NCI-H2171 treated with DMSO at 0.1 percent for 48 hours (cell line): ENCODE measurements around the gene GPR15LG.

Source experiments
- DNase-seq: peaks from one replicate; lab custom pipeline; 2025; lab: John Stamatoyannopoulos, UW

Gene GPR15LG

DNA sequence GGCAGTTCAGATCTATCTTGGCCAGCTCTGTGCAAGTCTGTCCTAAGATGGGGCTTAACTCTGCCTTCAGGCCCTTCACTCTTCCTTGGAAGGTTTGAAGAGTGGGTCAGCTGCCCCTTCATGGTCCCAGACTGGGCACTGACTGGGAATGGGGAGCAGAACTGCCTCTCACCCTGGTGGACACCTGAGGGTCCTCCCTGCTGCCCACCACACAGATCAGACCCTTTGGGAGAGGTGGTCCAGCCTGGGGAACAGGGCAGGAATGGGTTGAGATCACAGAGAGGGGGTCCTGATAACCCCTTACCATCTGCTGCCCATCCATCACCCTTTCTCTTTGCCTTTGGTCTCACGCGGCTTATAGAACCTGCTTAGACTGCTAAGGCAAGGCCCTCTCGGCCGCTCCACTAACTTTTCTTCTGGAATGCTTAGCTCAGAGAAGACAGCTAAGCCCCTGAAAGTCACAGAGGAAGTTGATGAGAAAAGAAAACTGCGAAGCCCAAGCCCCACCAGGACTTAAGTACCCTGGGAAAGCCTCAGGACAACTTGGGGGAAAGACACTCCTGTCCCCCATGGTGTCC, 20.3 kb downstream of the GPR15LG start:
- no peak for DNase-seq

DNA sequence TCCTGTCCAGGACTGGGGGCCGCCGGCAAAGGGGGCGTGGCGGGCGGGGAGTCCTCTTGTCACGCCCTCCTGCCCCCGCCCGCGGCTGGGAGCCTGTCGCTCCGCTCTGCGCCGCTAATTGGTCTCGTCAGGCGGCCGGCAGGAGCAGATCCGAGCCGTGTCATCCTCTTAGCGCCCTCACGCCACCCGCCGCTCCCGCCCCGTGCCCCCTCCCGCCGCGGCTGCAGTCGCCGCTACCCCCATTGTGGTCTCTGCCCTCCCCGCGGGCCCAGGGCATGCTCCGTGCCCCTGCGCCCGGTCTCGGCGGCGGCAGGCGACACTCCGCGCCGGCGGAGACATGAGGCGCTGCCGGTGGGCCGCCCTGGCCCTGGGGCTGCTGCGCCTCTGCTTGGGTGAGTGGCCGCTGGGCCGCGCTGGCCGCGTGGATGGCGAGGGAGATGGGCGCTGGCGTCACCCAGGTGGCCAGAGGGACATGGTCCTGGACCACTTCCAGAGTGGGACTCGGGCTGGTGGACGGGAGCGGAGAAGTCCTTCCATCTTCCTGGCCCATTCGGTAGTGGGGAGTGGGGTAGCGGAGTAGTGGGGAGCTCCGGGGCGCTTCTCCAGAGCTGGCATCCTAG, 20.9 kb downstream of the GPR15LG start, which contains the start of gene CDHR1:
Gene CDHR1 (plus strand): TSS at position 114 of the 620 bp plus-strand sequence. CDS start 224 bp downstream, at position 338.
- DNase-seq, result peak; percentile 17

DNA sequence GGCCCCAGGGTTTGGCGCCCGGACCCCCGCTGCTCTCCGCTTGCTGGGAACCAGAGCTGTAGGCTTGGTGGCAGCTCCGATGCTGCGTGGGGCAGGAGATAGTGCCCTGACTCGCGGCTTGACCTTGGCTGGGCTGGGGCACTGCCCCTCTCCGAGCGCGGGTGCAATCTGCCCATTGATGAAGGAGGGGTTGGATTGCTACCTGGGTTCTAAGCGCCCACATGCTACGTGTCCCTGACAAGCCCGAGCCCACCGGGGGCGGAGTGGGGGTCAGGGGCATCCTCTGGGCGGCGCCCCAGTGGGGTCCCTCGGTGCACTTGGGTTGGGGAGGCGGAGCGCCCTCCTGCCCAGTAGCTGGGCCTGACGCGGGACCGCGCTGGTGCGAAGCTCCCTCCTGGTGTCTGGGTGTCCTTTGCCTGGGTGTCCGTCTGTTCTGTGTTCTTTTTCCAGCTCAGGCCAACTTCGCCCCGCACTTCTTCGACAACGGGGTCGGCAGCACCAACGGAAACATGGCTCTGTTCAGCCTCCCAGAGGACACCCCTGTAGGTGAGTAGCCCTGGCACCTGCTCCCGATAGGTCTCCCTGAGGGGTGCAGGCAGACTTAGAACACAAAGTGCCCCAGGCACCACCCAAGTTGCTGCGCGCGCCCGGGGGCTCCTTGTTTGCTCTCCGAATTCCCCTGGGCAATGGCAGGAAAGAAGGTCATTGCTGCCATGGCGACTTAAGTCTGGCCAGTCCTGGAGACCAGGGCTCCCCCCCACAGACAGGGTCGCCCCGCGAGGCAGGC, 21.6 kb downstream of the GPR15LG start:
- DNase-seq, result no peak

DNA sequence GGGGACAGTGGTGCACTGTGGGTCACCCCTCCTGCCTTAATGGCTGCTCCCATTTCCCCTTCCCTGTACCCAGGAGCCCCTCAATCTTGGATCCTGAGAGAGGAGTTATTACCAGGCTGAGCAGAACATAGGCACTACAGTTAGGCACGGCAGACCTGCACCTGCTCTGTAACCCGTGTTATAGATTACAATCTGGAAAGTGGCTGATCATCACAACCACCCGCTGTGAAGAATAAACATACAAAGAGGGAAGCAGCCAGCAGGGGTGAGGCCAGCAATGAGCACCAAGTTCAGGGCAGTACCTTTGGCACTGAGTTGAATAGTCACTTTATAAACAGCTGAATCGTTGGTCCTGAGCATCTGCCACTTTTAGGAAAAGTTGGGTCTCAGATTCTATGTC, 22.5 kb downstream of the GPR15LG start:
- DNase-seq, result peak; percentile 50

DNA sequence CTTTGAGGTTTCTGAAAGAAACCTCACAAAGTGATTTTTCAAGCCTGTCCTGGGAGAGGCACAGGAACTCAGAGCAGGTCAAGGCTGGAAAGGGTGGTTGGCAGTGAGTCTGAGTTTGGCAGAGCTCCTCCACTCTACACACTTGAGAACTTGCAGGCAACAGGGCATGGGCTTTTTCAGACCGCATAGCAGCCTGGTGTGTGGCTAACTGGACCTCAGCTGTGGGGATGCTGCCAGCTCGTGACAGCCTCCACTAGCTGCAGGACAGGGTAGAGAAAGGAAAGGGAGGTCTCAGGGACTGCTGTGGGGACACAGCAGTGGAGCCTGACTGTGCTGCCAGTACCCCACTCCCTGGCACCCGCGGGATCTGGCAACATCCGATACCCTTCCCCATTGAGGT, 23.3 kb downstream of the GPR15LG start:
- DNase-seq, result no peak

DNA sequence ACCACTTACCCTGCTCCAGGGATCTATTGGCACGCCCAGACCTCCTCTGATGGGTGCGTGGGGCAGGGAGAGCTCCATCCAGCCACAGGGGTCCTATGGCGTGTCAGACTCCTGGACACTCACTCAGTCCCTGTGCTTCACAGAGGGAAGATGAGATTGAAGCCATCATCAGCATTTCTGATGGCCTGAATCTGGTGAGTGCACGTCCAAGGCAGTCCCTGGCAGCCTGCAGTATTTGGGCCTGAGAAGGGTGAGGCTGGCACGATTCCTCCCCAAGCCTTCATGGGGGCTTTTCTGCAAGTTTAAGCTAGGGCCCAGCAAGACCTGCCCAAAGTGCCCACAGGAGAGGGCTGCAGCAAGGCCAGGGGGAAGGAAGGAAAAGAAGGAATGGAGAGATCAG, 24.0 kb downstream of the GPR15LG start:
- no peak for DNase-seq

DNA sequence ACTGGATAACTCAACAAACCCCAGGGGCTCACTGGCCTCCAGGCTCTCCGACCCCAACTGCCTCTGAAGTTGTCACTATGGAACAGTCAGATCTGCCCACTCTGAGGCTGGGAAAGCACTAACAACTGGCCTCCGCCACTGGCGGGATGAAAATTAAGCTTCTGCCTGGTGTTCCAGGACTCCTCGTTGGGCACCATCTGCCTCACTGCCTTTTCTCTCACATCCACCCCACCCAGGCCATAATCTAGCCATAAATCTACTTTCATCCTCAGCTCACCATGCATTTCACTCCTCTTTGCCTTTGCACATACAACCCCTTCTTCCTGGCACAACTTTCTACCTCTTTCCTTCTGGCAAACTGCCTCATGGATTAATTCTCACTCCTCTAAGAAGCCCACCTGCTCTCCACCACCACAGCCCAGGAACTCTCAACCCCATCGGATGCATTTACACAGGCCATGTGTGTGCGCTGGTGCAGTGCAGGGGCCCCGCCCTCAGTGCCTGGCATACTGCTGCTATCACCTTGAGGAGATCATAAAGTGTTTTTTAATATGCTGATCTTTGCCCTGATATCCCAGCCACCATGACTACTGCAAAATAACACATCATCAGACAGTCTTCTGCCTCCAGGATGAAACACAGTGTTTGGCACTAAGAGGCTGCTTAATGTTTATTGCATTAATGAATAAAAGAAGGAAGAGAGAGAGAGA, 24.8 kb downstream of the GPR15LG start:
- DNase-seq, result no peak

DNA sequence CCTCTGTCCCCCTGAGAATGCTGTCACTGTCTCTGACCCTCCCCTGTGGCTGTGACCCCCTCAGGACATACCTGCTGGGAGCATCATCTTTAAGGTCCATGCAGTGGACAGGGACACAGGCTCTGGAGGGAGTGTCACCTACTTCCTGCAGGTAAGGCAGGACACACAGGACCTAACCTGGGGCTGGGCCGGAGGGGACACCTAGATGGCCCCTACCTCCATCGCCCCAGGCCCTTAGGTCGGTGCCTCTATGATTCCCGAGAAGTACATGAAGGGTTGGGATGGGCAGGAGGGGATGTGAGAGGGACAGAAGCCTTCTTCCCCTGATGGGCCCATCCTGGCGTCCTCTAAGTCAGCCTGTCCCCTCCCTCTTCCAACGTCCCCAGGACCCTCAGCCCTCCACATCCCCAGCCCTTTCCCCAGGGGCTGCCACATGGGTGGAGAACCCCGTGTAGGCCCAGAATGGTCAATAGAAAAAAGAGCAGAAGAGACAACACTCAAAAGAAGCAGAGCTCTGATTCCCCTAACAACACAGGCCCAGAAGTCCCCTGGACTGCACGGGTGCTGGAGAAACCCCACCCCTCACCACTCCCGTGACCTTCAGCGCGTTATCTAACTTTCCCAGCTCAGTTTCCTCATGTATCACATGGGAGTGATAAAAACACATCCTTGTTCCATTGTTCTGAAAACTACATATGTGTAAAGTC, 27.1 kb downstream of the GPR15LG start:
- no peak for DNase-seq

DNA sequence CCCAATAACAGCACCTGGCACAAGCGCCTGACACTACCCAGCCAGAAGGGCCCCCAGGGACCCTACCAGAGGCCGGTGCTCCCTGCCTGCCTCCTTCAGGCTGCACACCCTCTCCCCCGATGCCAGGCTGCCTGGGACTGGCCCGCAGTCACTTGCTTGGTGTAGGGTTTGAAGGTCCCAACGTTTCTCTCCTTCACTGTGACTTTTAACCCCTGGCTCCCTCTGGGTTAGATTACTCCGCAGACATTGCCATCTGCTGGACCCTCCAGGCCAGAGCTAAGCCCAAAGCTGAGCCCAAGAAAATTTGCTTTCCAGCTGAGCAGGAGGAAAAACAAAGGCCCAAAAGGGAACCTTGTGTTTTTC, 27.6 kb downstream of the GPR15LG start:
- DNase-seq, result no peak

DNA sequence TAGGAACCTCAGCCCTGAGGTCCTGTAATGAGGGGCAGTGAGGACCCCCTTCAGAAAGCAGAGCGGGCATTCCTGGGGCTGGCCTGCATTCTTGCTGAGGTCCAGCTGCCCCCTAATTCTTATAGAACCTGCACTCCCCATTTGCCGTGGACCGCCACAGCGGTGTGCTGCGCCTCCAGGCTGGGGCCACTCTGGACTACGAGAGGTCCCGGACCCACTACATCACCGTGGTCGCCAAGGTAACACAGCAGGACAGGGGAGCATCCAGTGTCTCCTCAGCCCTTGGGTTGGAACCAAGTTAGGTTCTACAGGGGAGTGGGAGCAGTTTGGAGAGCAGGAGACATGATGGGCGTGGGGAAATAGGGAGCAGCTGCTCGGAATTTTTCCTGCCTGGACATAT, 28.1 kb downstream of the GPR15LG start:
- no peak for DNase-seq

DNA sequence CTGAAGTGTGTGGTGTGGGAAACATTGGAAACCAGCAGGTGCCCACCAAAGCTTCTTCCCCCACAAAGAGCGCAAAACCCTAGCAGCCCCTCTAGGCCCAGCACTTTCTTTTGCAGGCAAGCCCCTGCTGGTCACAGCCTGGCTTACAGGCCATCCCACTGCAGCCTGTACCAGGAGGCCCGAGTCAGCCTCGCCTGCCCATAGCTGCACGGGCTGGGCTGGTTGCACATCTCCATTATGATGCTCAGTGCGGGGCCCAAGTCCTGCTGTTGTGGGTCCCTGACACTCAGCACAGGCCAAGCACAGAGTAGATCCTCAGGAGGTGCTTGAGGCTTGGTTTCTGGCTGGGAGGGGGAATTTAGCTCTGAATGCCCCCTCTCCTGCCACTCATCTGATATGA, 28.7 kb downstream of the GPR15LG start:
- DNase-seq, result no peak

DNA sequence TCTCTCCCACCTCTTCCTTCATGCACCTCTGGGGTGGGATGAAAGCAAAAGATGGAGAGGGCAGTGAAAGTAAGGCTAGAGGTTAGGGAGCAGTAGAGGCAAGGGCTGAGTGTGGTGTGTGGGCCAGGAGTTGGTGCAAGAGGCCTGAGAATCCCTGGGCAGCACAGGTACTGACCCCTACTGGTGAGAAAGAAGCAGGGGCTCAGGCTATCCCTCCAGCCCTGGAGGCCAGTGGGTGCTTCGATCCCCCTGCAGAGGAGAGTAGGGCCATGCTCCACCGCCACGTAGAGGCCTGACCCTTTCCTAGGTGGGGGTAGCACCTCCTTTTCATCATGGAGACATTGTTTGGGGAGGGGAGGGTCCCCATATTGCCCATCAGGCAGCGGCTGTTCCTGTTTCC, 30.5 kb downstream of the GPR15LG start:
- no peak for DNase-seq

DNA sequence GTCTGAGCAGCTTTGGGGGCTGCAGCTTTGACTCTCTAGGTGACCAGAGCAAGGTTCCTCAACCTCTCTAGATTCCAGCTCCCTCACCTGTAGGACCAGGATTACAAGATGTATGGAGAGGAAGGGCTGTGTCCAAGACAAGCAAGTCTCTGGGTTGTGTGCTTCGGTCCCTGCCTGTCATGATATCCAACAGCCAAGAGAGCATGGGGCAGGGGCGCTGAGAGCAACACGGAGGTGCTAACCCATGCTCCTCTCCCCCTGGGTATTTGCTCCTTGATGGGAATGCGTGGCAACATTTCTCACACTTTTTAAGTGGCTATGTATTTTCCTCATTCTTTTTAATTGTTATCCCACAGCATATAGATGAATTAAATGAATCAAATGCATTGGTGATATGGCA, 31.0 kb downstream of the GPR15LG start:
- DNase-seq, result no peak

DNA sequence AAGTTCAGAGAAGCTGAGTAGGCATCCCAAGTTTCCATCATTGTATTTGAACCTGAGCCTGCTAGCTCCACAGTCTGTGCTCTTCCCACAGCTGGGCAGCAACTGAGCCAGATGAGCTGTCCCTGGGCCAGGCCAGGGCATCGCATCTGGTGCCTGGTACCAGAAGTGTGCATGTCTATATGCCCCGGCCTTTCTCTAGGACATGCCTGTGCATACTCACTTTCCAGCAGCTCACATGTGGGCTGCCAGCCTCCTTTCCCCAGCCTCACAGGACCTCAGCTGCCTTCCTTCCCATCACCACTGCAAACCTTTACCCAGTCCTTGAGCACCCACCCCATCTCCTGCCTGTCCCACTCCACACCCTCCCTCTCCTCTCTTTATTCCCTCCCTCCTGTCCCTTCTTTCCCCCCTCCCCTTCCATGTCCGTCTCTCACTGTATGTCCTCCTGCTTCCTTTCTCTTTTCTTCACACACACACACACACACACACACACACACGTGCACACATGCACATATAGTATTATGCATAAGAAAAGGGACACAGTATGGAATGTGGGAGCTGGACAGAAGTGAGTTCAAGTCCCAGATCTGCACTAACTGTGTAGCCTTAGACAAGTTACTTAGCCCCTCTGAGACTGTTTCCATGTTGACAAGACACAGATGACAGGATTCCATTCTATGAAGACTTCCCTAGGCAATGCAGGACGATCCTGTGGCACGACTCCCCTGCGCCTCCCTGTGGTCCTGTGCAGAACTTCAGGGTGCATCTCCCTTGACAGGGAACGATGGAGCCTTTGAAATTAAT, 31.6 kb downstream of the GPR15LG start:
- DNase-seq, result peak; percentile 37

DNA sequence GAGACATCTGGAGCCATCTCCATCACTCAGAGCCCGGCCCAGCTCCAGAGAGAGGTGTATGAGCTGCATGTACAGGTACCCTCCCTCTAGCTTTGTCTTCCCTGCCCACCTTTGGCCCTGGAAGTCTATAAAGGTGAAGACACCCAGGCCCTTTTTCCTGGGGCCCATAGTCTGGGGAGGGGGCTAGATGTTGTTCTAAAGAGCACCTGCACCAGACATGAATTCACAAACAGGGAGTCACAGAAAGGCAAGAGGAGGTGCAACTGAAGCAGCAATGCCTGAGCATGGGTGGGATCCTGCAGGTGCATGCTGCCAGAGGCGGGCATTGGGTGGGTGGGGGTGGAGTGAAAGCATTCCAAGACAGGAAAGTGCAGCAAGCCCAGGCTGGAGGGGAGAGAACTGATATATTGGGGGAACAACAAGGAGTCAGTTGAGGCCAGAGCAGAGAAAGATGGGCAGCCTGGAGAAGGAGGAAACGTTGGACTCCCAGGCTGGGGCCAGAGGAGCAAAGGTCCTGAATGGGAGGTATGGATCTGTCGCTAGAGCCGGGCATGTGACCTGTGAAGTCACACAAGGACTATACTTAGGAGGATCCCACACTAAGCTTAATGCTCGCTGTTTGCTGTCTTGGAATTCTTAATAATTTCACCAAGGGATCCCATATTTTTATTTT, 32.4 kb downstream of the GPR15LG start:
- DNase-seq, result no peak

DNA sequence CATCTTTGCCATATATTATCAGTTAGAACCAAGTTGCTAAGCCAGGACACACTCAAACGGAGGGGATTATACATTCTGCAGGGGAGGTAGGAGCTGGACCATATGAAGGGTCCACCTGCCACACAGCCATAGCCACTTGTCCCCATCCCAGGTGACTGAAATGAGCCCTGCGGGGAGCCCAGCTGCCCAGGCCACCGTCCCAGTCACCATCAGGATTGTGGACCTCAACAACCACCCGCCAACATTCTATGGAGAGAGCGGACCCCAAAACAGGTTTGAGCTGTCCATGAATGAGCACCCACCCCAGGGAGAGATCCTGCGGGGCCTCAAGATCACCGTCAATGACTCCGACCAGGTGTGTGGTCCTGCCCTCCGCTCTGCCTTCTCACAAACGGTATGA, 34.4 kb downstream of the GPR15LG start:
- no peak for DNase-seq

DNA sequence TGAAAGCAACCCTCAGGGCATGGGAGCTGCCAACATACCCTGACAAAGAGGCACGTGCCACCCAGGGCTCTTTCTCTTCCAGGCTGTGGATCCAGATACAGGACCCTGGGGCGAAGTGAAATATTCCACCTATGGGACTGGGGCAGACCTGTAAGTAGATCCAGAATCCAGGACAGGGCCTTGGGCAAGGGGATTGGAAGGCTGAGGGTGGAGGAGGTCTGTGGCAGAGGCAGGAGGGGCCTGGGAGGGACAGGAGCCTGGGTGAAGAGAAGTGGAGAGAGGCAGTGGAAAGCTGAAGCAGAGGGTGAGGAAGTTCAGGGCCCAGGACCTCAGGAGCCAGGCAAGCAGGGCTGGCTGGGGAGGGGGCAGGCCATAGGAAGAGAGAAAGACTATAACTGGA, 38.0 kb downstream of the GPR15LG start:
- DNase-seq, result no peak

DNA sequence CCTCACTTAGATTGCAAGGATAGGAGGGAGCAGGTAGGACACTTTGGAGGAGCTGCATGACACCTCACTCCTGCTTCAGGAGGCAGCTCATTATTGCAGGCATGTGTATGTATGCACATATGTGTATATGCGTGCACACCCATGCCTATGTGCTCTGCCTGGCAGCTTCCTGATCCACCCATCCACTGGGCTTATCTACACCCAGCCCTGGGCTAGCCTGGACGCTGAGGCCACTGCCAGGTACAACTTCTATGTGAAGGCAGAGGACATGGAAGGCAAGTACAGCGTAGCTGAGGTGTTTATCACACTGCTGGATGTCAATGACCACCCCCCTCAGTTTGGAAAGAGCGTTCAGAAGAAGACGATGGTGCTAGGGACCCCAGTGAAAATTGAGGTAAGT, 38.4 kb downstream of the GPR15LG start:
- DNase-seq, result no peak

DNA sequence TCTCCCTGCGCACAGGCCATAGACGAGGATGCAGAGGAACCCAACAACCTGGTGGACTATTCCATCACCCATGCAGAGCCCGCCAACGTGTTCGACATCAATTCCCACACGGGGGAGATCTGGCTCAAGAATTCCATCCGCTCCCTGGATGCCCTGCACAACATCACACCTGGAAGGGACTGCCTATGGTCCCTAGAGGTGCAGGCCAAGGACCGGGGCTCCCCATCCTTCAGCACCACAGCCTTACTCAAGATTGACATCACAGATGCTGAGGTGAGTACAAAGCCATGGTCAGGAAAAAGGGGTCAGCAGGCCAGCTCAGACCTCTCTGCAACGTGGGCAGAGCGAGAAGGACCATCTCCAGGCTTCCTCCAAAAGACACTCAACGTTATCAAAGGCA, 39.5 kb downstream of the GPR15LG start:
- no peak for DNase-seq

DNA sequence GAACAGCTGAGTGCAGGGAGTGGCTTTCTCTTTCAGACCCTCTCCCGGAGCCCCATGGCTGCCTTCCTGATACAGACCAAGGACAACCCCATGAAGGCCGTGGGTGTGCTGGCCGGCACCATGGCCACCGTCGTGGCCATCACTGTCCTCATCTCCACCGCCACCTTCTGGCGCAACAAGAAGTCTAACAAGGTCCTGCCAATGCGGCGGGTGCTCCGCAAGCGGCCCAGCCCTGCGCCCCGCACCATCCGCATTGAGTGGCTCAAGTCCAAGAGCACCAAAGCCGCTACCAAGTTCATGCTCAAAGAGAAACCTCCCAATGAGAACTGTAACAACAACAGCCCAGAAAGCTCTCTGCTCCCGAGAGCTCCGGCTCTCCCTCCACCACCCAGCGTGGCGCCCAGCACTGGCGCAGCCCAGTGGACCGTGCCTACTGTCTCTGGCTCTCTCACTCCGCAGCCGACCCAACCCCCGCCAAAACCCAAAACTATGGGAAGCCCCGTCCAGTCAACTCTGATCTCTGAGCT, 40.5 kb downstream of the GPR15LG start:
- DNase-seq, result no peak
